Kidney epithelial cell (primary cell): Measurements from ENCODE around the gene NKX1-1. TPM values are rescaled to one million over a fixed set of nuclear protein-coding genes. Genes with fewer than 3 reads are reported as not detected.

ENCODE experiments used
- DNase-seq: peaks from one replicate; pipeline ENCODE4 v3.0.0-alpha.2; 2010; ENCODE audit warnings: low read depth
- H3K27me3 ChIP-seq: 2 replicates; pipeline ENCODE4 v1.6.0; 2011; ENCODE audit warnings: low read length; ENCODE audit not compliant: control insufficient read depth, insufficient read depth
- H3K36me3 ChIP-seq: 2 replicates; pipeline ENCODE4 v1.5.1; 2011; ENCODE audit warnings: low read length; ENCODE audit not compliant: control insufficient read depth, insufficient read depth
- H3K4me3 ChIP-seq: 2 replicates; pipeline ENCODE4 v1.5.1; 2011; ENCODE audit warnings: low read depth, mild to moderate bottlenecking, control low read depth, low read length
- total RNA-seq: library from RNA; depleted of rRNA; stranded (reverse); fragments of >200 nt; gene quantifications from 2 replicates; pipeline ENCODE4 v1.2.3, GENCODE V29; 2015
- TF ChIP-seq, protein P1 (sequence below): IDR thresholded peaks from 2 replicates; pipeline ENCODE4 v1.5.1; 2011; ENCODE audit warnings: mild to moderate bottlenecking, moderate library complexity, low read length, control low read depth, inconsistent platforms; ENCODE audit not compliant: insufficient read depth, poor library complexity, severe bottlenecking

NKX1-1 gene
- total RNA-seq, 1 donor from 2014 or later, result not detected

DNA sequence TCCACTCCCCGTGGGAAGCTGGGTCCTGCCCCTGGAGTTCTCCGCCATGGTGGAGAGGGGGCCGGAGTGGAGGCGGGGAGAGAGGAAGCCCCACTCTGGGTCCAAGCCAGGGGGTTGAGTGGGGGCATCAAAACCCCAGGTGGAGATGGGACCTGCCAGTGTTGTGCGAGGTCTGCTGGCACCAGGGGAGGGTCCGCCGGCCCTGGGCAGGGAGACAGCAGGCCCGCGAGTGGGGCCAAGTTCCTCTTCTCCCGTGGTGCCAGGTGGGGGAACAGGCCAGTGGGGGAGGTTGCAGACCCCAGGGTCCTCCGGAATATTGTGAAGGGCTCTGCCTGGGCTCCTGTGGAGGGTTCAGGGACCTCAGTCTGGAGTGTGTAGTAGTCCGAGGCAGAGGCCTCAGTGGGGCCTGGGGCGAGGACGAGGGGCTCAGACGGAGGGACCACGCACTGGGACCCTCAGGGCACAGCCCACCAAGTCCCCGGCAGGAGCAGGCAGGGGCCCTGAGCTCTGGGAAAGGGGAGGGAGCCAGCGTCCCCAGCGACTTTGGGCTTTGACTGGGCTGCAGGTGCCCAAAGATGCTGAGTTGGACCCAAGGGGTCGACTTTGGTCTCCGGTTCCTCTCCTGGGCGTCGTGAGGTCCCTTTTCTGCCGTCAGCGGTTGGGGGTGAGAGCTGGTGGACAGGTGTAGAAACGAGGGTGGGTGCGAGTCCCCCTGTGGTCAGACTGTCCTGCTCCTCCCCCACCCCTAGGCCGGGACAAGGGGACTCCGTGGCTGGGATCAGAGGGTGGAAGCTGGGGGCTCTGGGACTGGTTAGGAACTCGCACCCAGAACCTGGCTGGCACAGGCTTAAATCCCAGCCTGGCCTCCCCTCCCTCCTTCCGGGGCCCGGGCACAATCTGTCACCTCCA, 43.8 kb upstream of the NKX1-1 start:
- Histone ChIP-seq H3K27me3 (no peaks in the 10 kb centered on the region), H3K4me3 (no peak overlapping the region), H3K36me3 (no peaks in the 10 kb centered on the region)
- TF ChIP-seq, protein P1, sequence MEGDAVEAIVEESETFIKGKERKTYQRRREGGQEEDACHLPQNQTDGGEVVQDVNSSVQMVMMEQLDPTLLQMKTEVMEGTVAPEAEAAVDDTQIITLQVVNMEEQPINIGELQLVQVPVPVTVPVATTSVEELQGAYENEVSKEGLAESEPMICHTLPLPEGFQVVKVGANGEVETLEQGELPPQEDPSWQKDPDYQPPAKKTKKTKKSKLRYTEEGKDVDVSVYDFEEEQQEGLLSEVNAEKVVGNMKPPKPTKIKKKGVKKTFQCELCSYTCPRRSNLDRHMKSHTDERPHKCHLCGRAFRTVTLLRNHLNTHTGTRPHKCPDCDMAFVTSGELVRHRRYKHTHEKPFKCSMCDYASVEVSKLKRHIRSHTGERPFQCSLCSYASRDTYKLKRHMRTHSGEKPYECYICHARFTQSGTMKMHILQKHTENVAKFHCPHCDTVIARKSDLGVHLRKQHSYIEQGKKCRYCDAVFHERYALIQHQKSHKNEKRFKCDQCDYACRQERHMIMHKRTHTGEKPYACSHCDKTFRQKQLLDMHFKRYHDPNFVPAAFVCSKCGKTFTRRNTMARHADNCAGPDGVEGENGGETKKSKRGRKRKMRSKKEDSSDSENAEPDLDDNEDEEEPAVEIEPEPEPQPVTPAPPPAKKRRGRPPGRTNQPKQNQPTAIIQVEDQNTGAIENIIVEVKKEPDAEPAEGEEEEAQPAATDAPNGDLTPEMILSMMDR, result no peak
- no peak for DNase-seq

DNA sequence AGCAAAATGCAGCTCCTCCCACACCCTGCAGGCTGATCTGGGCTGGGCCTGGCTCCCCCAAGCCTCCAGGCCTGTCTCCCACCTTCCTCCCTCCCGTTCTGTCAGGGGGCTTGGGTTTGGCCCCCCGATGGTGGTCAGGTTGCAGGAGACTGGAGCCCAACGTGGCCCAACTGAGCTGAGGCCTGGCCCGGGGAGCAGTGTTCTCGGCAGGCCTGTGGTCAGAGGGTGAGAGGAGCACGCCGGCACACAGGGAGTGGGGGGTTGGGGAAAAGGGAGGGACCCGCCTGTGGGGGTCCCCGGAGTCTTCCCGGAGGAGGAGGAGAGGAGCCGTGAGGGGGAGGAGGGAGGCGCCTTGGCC, 43.2 kb upstream of the NKX1-1 start:
- TF ChIP-seq, protein P1, result no peak

DNA sequence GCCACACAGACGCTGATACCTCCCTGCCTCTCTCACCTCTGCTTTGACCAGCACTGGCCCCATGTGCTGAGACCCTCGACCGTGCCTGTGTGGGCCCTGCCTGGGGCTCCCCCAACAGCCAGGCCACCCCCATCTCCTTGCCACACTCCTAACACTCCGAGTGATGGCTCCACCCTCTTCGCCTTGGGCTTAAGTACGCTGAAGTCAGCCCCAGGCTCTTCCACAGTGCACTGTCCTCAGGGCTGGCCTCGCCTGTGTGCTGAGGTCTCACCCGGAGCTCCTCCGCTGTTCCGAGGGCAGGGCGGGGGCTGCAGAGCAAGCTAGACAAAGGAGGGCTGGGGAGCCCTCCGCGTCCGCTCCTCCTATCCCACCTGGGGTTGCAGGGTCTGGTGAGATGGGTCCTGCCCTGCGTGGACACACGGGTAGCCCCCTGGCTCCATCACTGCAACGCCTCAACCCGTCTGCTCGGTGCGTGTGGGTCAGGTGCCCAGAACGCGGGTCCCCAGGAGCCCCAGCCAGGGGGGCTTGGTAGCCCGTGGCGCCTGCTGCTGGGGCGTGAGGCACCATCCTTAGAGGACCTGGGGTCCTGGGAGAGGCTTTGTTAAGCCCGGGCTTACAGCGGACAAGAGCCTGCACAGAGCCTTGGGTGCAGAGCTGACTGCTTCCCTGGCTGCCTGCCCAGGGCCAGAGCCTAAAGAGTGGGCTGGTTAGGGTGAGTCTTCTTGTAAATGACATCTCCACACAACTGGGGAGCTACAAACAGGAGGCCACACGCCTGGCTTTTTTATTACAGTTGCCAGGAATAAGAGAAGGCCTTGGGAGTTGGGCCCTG, 42.6 kb upstream of the NKX1-1 start:
- no peaks in the 10 kb centered on the region for H3K27me3 ChIP-seq
- TF ChIP-seq, protein P1, result no peak
- no peak overlapping the region for H3K4me3 ChIP-seq
- no peak for DNase-seq
- no peaks in the 10 kb centered on the region for H3K36me3 ChIP-seq

More for the DNA sequence above, 43.2 kb upstream of the NKX1-1 start:
- no peak overlapping the region for H3K4me3 ChIP-seq
- no peaks in the 10 kb centered on the region for H3K36me3 ChIP-seq
- no peak for DNase-seq
- no peaks in the 10 kb centered on the region for H3K27me3 ChIP-seq

DNA sequence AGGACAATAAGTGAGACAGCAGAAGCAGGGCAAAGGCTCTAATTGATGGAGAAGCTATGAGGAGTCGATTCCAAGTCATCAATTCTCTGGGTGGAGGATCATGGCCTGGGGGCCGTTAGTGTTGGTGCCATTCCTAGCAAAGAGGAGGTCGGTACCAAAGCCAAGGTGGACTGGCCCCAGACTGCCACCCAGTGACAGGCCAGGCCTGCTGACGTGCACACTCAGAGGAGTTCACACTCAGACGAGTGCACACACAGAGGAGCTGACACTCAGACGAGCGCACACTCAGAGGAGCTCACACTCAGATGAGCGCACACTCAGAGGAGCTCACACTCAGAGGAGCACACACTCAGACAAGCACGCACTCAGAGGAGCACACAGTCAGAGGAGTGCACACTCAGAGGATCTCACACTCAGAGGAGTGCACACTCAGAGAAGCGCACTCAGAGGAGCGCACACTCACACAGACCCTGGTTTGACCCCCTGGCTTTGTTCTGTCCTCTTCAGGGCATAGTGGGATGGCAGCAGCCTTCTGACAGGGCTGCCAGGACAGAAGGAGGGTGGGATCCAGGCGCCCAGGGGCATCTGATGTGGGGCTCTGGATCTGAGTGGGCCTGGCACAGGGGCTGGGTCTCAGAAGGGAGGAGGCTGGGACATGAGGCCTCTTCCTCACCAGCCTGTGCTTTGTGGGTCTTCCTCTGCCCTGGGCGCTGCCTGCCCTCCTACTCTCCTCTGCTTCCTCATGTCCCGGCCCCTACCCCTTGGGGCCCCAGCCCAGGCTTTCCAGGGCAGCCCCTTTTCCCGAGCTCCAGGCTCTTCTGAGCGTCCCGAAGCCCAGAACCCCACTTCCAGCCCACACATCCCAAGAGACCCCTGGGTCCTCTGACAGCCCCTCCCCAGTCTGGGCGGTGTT, 41.7 kb upstream of the NKX1-1 start:
- DNase-seq, result no peak
- TF ChIP-seq, protein P1, result no peak
- H3K27me3 ChIP-seq, result no peaks in the 10 kb centered on the region
- no peaks in the 10 kb centered on the region for H3K36me3 ChIP-seq
- no peak overlapping the region for H3K4me3 ChIP-seq

DNA sequence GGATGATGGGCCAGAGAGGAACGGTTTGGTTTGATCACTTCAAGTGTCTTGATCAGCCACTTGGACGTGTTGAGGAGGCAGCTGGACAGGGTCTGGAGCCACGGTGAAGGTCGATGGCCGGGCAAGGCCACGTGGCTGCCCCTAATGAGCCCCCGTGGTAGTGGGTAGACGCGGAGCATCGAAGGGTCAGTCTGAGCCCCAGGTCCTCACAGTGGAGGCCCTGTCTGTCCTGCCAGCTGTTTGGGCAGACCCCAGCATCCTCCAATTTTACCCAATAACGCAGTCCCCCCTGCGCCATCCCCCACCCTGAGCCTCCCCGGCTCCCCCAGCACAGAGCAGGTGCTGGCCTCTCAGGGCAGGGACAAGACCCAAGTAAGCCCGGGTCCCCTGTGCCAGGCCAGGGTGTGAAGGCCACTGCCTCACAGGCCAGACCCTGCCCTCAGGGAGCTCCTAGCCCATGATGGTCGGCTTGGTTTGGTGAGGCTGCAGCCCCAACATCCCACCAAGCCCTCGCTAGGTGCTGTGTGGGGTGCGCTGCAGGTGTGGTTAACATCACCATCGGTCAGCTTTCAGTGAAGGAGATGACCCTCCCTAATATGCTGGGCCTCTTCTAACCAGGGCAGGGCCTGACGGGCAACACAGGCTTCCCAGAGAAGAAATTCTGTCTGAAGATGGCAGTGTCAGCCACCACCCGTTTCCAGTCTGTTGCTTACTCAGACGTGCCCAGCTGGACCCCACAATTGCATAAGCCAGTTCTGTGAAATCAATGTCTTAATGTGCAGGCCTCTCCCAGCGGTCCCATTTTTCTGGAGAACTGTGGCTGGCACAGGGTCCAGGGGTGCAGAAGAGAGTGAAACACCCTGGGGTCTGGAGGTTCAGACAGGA, 40.5 kb upstream of the NKX1-1 start:
- TF ChIP-seq, protein P1, result no peak
- Histone ChIP-seq H3K27me3 (no peaks in the 10 kb centered on the region), H3K36me3 (no peaks in the 10 kb centered on the region), H3K4me3 (no peak overlapping the region)
- DNase-seq, result no peak
